ENCODE data around the gene ELOVL5. TPM values are rescaled to one million over a fixed set of nuclear protein-coding genes. Genes with fewer than 3 reads are reported as not detected.

Gene ELOVL5
- polyA plus RNA-seq, 1 donor from 2014 or later, result 31.2 TPM

DNA sequence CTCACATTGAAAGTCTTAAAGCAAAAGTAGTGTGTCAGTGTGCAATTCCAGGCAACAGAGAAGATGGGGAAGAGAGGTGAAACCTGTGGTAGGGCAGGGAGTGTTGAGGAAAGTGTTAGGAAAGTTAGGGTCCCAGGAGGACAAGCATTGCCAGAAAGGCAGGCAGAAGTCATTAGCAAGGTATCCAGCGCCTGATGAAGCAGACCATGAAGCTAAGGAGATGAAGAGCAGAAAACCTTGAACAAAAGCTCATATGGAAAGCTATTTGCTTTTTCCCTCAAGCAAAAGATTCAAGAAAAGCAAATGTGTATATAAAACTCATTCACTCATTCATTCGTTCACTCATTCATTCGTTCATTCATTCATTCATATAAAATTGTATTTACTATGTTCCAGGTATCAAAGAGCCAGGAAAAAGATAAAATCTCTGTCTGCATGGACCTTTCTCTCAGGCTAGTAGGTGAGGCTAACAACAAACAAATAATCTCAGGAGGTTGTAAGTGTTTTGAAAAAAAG is 96.5 kb downstream of the ELOVL5 start:
- TF ChIP-seq TAF1 (IDR thresholded peaks at IDR 0.05; ENCODE audit: low read depth) (no peak), RAD21 (conservative IDR thresholded peaks at IDR 0.05) (no peak), EP300 (conservative IDR thresholded peaks at IDR 0.05; ENCODE audit: poor library complexity, severe bottlenecking) (no peak), MXI1 (conservative IDR thresholded peaks at IDR 0.05; ENCODE audit: poor library complexity, severe bottlenecking) (no peak), POLR2AphosphoS5 (IDR thresholded peaks at IDR 0.05) (no peak), EZH2 (IDR thresholded peaks at IDR 0.05; ENCODE audit: borderline replicate concordance, insufficient read depth, low read length, poor library complexity, severe bottlenecking) (no peak), SMC3 (conservative IDR thresholded peaks at IDR 0.05; ENCODE audit: poor library complexity) (no peak)
- TF ChIP-seq, protein P1, sequence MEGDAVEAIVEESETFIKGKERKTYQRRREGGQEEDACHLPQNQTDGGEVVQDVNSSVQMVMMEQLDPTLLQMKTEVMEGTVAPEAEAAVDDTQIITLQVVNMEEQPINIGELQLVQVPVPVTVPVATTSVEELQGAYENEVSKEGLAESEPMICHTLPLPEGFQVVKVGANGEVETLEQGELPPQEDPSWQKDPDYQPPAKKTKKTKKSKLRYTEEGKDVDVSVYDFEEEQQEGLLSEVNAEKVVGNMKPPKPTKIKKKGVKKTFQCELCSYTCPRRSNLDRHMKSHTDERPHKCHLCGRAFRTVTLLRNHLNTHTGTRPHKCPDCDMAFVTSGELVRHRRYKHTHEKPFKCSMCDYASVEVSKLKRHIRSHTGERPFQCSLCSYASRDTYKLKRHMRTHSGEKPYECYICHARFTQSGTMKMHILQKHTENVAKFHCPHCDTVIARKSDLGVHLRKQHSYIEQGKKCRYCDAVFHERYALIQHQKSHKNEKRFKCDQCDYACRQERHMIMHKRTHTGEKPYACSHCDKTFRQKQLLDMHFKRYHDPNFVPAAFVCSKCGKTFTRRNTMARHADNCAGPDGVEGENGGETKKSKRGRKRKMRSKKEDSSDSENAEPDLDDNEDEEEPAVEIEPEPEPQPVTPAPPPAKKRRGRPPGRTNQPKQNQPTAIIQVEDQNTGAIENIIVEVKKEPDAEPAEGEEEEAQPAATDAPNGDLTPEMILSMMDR (IDR thresholded peaks at IDR 0.05; ENCODE audit: poor library complexity, severe bottlenecking), result no peak
- TF ChIP-seq, protein P2, sequence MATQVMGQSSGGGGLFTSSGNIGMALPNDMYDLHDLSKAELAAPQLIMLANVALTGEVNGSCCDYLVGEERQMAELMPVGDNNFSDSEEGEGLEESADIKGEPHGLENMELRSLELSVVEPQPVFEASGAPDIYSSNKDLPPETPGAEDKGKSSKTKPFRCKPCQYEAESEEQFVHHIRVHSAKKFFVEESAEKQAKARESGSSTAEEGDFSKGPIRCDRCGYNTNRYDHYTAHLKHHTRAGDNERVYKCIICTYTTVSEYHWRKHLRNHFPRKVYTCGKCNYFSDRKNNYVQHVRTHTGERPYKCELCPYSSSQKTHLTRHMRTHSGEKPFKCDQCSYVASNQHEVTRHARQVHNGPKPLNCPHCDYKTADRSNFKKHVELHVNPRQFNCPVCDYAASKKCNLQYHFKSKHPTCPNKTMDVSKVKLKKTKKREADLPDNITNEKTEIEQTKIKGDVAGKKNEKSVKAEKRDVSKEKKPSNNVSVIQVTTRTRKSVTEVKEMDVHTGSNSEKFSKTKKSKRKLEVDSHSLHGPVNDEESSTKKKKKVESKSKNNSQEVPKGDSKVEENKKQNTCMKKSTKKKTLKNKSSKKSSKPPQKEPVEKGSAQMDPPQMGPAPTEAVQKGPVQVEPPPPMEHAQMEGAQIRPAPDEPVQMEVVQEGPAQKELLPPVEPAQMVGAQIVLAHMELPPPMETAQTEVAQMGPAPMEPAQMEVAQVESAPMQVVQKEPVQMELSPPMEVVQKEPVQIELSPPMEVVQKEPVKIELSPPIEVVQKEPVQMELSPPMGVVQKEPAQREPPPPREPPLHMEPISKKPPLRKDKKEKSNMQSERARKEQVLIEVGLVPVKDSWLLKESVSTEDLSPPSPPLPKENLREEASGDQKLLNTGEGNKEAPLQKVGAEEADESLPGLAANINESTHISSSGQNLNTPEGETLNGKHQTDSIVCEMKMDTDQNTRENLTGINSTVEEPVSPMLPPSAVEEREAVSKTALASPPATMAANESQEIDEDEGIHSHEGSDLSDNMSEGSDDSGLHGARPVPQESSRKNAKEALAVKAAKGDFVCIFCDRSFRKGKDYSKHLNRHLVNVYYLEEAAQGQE (IDR thresholded peaks at IDR 0.05; ENCODE audit: borderline replicate concordance), result no peak
- H3K27me3 ChIP-seq (ENCODE audit: insufficient read depth, low read depth, low read length), result no peaks in the 10 kb centered on the region
- no peak overlapping the region for H3K4me3 ChIP-seq (ENCODE audit: low read length)
- no peak overlapping the region for H3K9ac ChIP-seq (ENCODE audit: low read length)
- H3F3A ChIP-seq (ENCODE audit: insufficient read depth, low read length, poor library complexity, severe bottlenecking), result no peaks in the 10 kb centered on the region
- H4K20me1 ChIP-seq (ENCODE audit: insufficient read depth), result no peaks in the 10 kb centered on the region
- no peak overlapping the region for H3K27ac ChIP-seq (ENCODE audit: low read length)
- no peaks in the 10 kb centered on the region for H3K9me2 ChIP-seq (ENCODE audit: insufficient read depth, low read length)
- H2AFZ ChIP-seq (ENCODE audit: low read depth, low read length), result no peak overlapping the region
- H3K4me2 ChIP-seq (ENCODE audit: low read length), result no peak overlapping the region
- no peaks in the 10 kb centered on the region for H3K79me2 ChIP-seq (replicated peaks; ENCODE audit: insufficient read depth, low read length)
- H3K36me3 ChIP-seq (ENCODE audit: insufficient read depth, low read length), result no peaks in the 10 kb centered on the region
- H3K9me3 ChIP-seq (ENCODE audit: low read length), result no peaks in the 10 kb centered on the region

DNA sequence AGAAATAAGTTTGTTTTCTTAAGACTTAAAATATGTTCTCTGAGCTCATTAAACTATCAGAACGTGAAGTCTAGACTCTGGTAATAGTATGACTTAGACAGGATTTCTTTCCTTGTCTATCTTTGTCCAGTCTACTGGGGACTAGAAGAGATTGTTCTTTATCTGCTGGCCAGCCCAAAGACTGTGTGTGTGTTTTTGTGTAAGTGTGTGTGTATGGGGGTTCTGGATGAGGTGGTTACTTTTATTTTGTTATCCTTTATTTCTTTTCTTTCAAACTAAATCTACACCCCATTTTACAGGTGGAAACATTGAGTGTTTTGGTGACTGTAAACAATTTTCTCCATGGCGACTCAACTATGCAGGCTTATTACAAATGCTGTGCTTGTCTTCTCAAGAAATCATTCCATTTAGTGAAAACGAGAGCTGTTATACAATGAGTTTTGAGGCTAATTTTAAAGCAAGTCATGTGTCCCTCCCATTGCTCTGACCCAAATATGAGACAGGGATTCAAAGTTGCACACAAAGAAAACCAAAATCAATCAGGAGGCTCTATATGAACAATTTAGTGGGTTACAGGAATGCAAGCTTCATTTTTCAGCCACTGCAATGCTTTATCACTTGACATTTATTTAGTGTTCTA is 97.6 kb downstream of the ELOVL5 start:
- Histone ChIP-seq H3K9ac (ENCODE audit: low read length) (no peak overlapping the region), H4K20me1 (ENCODE audit: insufficient read depth) (no peaks in the 10 kb centered on the region), H3K27ac (ENCODE audit: low read length) (no peak overlapping the region), H3K79me2 (replicated peaks; ENCODE audit: insufficient read depth, low read length) (no peaks in the 10 kb centered on the region), H3F3A (ENCODE audit: insufficient read depth, low read length, poor library complexity, severe bottlenecking) (no peaks in the 10 kb centered on the region), H3K36me3 (ENCODE audit: insufficient read depth, low read length) (no peaks in the 10 kb centered on the region), H2AFZ (ENCODE audit: low read depth, low read length) (no peak overlapping the region), H3K9me2 (ENCODE audit: insufficient read depth, low read length) (no peaks in the 10 kb centered on the region), H3K9me3 (ENCODE audit: low read length) (no peaks in the 10 kb centered on the region), H3K4me3 (ENCODE audit: low read length) (no peak overlapping the region), H3K27me3 (ENCODE audit: insufficient read depth, low read depth, low read length) (no peaks in the 10 kb centered on the region), H3K4me2 (ENCODE audit: low read length) (no peak overlapping the region)
- no peak for TF ChIP-seq SMC3 (conservative IDR thresholded peaks at IDR 0.05; ENCODE audit: poor library complexity)
- TF ChIP-seq EP300 (conservative IDR thresholded peaks at IDR 0.05; ENCODE audit: poor library complexity, severe bottlenecking), result no peak
- TF ChIP-seq, protein P1 (IDR thresholded peaks at IDR 0.05; ENCODE audit: poor library complexity, severe bottlenecking), result no peak
- no peak for TF ChIP-seq POLR2AphosphoS5 (IDR thresholded peaks at IDR 0.05)
- TF ChIP-seq, protein P2 (IDR thresholded peaks at IDR 0.05; ENCODE audit: borderline replicate concordance), result no peak
- TF ChIP-seq RAD21 (conservative IDR thresholded peaks at IDR 0.05), result no peak
- TF ChIP-seq TAF1 (IDR thresholded peaks at IDR 0.05; ENCODE audit: low read depth), result no peak

Measured in neural cell (in vitro differentiated cells).